Kidney capillary endothelial cell (primary cell): ENCODE results near the gene HAO2.

ENCODE experiments used
- DNase-seq: peaks from one replicate; pipeline ENCODE4 v3.0.0-alpha.2; 2018; ENCODE audit warnings: low spot score

HAO2 gene

GRCh38 chr1:119438761-119439160, 70.2 kb downstream of the HAO2 start:
- DNase-seq, result no peak

DNA sequence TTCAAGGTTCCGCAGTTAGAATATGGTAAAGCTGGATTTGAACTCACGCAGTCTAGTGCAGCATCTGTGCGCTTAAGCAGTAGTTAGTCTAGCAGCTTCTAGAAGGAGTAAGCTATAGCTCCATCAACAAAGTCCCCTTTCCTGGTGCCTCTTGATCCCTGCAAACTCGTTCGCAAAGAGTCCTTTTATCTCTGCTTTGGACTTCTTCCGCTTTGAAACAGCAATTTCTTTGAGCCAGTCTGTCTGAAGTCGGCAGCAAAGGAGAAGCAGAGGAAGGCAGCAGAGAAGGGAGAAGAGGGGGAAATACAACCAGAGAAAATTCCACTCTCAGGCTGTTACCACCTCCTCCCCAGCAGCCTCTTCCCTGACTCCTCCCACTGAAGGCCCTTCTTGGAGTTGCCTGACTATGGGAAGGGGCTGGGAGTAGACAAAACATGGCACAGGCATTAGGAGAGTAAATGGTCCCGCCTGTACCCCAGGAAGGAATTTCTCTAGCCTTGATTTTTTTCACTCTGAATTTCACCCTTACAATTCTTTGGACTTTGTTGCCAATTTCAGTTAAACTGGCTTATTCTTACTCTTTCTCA, 72.2 kb downstream of the HAO2 start:
- no peak for DNase-seq

DNA sequence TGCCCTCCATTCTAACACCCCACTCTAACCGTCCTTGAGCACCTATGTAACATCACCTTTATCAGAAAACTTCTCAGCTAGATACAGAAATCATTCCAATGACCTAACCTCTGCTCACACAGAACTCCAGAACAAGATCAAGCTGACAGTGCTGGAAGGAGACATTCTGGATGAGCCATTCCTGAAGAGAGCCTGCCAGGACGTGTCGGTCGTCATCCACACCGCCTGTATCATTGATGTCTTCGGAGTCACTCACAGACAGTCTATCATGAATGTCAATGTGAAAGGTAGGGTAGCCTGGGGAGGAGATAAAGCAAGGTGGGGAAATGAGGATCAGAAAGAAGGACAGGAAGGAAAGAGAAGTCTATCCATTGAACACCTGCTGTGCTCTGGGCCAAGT, 74.2 kb downstream of the HAO2 start:
- no peak for DNase-seq
